Activated CD8-positive, alpha-beta memory T cell treated with anti-CD3 and anti-CD28 coated beads, Interleukin-2, amount 50 U/mL, for 24 hours (primary cell): ENCODE results near the gene ZNF524.
"Not testable (repeated sequence)": the region's sequence is repeated elsewhere in the genome, so short reads cannot be mapped to it uniquely, and the experiment has no call there.

ENCODE experiments used
- DNase-seq: peaks from one replicate; pipeline ENCODE4 v3.0.0-alpha.2; 2020; ENCODE audit errors: extremely low read depth

Gene ZNF524, protein sequence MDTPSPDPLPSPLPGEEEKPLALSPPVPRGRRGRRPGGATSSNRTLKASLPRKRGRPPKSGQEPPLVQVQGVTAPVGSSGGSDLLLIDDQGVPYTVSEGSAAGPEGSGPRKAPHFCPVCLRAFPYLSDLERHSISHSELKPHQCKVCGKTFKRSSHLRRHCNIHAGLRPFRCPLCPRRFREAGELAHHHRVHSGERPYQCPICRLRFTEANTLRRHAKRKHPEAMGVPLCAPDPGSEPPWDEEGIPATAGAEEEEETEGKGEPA

DNA sequence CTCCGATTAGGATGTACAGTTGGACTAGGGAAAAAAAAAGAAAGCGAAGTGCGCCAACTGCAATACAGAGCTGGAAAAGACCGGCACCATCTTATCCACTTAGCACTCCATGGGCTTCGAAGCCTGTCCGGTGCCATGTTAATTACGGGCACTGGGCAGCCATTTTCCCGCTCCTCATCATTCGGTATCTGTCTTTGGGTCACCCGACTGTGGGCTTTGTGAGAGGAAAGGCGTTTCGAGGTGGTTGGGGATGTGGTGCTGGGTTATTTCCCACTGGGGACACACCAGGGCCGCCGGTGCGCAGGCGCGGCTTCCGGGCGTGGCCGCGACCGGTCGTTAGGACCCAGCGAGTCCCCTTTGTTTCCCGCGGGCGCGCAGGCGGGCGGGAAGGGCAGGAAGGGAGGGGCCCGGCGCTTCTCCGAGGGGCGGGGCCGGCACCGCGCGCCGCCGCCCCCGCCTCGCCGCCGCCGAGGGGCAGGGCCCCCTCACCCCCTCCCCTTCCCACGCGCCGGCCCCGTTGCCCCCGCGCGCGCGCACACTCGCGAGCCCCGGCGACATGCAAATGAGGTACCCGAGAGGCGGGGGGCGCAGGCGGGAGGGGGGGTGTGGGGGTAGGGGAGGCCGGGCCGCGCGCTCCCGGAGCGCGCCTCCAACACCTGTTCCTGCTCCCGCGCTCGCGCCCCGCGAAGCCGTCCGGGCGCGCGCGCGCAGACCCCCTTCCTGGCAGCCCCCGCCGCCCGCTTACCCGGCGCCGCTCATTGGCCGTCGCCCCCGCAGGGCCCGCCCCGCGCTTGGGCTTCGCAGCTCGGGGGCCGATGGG lies at the start of gene ZNF524:
TSS of gene ZNF524 (plus strand) at position 447 of the 820 bp plus-strand sequence. CDS start 1,825 bp downstream, outside the sequence.
- peak; percentile 58 for DNase-seq

DNA sequence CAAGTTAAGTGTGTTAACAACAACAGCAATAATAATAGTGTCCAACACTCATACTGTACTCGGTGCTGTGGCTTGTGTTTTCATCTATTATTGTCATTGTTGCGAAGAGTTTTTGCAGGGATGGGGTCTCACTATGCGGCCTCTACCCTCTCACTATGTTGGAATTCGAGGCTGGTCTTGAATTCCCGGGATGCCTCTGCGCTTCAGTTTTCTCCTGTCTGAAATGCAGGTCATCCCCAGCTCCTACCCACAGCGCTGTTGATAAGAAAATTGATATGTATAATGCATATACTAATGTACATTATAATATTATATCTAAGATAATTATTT lies 49.8 kb upstream of the ZNF524 start:
- no peak for DNase-seq

DNA sequence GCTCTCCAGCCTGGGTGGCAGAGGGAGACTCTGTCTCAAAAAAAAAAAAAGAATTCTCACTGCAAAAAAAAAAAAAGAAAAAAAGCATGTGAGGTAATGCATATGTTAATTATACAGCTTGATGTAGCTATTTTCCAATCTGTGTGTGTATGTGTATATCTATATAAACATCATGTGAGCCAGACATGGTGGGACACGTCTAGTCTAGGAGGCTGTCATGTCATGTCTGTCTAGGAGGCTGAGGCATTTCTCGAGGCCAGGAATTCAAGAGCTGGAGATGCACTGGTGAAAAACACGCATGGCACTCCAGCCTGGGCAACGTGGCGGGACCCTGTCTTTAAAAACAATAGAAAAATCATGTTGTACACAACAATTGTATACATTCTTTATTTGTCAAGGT lies 47.9 kb upstream of the ZNF524 start:
- DNase-seq: no peak

DNA sequence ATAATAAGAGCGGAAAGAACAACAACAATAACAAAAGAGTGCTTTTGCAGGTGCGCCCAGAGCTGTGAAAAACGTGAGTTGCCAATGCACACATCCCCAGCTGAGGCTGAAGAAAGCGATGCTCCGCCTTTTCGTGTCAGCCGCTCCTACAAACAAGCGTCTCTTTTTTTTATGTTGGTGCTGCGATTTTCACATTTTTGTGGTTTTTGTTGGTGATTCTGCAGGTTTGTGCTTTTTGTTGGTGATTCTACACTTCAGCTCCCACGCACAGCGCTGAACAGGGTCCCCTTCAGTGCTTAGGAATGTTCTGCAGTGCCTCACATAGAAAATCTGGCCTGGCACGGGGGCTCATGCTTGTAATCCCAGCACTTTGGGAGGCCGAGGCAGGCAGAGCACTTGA lies 47.5 kb upstream of the ZNF524 start:
- DNase-seq: no peak

DNA sequence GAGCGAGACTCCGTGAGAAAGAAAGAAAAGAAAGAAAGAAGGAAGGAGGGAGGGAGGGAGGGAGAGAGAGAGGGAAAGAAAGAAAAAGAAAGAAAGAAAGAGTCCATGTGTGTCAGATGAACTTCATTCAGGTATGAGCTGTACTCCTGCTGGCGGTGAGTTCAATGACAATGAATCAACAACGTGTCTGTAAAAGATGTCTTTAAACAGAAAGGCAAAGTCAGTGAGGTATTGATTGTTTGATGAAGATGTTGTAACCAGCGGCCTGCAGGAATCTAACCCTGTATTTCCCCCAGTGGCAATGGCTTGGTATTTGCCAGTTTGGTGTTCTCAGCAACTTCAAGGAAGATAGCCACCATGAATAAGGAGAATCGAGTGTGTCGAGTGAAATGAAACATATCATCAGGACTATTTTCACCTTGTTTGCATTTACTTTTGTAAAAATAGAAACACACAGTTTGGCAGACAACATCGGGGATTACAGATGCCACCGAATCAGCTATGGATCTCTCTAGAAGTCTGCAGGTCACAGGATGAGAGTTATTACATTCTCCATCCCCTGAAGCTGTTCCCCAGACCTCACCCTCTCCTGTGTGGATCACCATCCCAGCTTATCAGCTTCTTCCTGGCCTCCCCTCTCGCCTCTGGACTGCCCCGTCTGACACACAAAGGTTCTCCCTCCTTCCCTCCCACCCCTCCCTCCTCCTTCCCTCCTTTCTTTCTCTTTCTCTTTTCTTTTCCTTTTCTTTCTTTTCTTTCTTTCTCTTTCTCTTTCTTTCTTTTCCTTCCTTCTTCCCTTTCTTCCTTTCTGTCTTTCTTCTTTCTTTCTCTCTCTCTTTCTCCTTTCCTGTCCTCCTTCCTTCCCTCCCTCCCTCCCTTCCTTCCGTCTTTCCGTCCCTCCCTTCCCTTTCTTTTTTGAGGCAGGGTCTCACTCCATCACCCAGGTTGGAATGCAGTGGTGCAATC lies 46.6 kb upstream of the ZNF524 start:
- no peak for DNase-seq

DNA sequence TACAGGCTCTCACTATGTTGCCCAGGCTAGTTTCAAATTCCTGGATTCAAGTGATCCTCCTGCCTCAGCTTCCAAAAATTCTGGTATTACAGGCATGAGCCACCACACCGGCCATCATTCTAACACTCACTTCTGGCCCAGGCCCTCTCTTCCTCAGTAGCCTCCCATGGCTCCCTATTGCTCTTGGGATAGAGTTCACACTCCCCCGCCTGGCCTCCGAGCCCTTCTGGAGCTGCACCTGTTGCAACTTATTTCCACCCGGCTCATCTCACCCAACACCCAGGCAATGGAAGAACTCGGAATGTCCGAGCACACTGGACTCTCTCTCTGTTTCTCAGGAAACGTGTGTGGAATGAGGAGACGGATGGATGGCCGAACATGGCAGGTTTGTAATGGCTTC lies 45.8 kb upstream of the ZNF524 start:
- no peak for DNase-seq

DNA sequence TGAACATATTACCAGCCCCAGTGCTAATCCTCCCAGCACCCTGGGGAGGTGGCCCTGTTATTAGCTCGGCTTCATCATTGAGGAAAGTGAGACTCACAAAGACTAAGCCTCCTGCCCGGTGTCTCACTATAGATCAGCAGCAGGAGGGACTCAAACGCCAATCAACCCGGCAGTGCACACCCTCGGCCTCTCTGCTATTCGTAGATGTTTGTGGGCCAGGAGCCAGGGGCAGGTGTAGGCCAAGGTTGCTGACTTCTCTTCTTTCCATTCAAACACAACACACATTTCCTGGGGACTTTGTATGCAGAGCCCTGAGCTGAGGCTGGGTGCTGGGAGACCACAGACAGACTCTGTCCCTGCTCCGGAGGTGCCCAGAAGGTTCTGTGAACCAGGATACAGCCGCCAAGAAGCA lies 45.3 kb upstream of the ZNF524 start:
- no peak for DNase-seq

DNA sequence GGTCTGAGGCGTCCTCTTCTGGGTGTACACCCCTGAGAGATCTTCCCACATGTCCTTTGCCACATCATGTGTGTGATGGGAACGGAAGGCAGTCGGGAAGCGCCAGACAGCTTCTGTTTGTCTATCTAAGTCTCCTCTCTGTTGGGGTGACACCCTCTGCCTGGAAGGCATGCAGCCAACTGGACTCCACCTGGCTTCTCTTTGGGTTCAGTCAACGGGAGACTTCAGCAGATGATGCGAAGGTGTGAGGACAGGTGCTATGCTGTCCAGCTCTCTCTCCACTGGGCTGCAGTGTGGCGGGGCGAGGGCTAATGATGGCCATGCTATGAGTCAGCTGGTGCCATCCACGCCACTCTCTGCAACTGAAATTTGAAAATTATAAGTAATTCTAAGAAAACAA lies 40.4 kb upstream of the ZNF524 start:
- no peak for DNase-seq

DNA sequence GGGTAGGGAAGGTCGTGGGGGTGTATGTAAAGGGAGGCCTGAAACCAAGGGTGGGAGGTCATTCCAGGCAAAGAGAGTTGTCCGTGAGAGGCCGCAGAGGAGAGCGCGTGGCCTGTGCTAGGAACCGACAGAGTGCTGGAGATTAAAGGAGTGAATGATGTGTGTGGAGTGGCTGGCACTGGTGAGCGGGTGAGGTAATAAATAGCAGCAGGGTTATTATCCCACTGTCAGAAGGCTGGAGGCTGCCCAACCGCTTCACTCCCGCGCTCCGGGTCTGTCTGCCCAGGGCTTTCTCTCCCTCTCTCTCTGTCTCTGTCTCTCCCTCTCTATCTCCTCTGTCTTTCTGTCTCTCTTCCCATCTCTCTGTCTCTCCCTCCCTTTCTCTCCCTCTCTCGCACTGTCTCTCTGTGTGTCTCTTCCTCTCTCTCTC lies 36.8 kb upstream of the ZNF524 start:
- DNase-seq: no peak

DNA sequence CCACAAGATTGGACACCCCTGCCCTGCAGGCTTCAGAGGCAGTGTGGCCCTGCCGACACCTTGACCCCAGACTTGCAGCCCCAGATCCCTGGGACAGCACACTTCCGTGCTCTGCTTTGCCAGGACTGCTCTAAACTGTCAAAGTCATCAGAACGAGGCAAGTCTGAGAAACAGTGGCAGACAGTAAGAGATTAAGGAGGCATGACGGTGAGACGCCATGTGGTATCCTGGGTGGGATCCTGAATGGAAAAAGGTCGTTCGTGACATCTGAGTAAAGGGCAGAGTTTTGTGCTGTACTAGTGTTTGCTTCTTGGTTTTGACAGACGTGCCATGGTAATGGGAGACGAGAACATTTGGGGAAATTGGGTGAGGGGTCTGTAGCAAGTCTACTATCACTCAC lies 33.3 kb upstream of the ZNF524 start:
- DNase-seq: no peak

DNA sequence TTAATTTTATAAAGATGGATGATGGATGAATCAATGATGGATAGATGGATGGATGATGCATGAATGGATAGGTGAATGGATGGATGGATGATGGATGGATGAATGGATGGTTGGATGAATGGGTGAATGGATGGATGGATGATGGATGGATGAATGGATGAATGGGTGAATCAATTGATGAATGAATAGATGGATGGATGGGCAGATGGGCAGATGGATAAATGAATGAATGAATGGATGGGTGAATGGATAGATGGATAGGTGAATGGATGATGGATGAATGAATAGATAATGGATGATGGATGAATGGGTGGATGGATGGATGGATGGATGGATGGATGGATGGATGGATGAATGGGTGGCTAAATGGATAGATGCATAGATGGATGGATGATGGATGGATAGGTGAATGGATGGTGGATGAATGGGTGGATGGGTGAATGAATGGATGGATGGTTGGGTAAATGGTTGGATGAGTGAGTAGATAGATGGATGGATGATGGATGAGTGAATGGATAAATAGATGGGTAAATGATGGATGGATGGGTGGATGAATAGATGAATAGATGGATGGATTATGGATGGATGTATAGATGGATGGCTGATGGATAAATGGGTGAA lies 32.3 kb upstream of the ZNF524 start:
- DNase-seq: no peak

DNA sequence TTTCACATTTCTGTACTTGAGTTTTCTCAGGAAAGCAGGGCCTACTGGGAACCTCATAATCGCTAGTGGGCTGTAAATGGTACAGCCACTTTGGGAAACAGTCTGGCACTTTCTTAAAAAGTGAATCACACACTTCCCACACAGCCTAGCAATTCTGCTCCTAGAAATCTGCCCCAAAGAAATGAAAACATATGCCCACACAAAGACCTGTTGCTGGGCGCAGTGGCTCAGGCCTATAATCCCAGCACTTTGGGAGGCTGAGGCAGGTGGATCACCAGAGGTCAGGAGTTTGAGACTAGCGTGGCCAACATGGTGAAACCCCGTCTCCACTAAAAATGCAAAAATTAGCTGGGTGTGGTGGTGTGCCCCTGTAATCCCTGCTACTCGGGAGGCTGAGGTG lies 30.6 kb upstream of the ZNF524 start:
- DNase-seq: not testable (repeated sequence)

DNA sequence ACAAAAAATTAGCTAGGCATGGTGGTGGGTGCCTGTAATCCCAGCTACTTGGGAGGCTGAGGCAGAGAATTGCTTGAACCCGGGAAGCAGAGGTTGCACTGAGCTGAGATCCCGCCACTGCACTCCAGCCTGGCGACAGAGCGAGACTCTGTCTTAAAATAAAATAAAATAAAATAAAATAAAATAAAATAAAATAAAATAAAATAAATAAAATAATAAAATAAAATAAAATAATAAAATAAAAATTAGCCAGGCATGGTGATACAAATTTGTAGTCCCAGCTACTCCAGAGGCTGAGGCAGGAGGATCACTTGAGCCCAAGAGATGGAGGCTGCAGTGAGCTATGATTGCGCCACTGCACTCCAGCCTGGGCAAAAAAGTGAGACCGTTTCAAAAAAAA lies 26.2 kb upstream of the ZNF524 start:
- DNase-seq: not testable (repeated sequence)

DNA sequence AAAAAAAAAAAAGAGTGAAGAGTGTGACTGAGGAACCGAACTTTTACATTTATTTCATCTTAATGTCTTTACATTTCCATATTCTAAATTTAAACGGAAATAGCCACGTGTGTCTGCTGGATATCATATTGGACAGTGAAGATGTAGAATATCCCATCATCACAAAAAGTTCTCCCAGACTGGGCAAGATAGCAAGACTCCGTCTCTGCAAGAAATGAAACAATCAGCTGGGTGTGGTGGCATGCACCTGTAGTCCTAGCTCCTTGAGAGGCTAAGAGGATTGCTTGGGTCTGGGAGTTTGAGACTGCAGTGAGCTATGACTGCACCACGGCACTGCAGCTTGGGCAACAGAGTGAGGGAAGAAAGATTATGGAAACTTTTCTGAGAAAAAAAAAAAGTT lies 23.3 kb upstream of the ZNF524 start:
- DNase-seq: no peak

DNA sequence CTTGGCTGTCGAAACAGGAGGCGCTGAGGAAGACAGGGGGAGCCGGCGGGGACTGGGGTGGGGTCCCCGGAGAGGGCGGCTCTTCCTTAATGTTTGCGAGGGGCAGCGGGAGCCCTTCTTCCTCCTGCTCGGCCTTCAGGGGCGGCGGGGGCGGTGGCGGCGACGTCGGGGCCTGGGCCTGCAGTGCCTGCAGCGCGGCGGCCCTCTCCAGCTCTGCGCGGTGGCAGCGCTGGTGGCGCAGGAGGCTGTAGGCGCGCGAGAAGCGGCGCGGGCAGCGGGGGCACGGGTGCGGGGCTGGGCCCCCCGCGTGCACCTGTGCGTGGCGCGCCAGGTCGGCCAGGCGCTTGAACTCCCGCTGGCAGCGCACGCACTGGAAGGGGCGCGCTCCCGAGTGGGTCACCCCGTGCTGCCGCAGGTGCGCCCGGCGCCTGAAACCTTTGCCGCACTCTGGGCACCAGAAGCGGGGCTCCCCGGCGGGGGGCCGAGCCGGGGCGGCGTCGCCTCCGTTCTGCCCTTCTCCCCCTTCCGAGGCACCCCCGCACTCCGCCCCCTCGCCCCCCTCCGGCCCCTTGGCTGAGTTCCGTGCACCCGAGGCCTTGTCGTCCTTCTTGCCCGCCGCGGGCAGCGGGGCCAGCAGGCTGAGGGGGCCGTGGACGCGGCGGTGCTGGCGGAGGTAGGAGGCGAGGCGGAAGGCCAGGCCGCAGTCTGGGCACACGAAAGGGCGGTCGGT lies 21.9 kb upstream of the ZNF524 start:
- DNase-seq: no peak

DNA sequence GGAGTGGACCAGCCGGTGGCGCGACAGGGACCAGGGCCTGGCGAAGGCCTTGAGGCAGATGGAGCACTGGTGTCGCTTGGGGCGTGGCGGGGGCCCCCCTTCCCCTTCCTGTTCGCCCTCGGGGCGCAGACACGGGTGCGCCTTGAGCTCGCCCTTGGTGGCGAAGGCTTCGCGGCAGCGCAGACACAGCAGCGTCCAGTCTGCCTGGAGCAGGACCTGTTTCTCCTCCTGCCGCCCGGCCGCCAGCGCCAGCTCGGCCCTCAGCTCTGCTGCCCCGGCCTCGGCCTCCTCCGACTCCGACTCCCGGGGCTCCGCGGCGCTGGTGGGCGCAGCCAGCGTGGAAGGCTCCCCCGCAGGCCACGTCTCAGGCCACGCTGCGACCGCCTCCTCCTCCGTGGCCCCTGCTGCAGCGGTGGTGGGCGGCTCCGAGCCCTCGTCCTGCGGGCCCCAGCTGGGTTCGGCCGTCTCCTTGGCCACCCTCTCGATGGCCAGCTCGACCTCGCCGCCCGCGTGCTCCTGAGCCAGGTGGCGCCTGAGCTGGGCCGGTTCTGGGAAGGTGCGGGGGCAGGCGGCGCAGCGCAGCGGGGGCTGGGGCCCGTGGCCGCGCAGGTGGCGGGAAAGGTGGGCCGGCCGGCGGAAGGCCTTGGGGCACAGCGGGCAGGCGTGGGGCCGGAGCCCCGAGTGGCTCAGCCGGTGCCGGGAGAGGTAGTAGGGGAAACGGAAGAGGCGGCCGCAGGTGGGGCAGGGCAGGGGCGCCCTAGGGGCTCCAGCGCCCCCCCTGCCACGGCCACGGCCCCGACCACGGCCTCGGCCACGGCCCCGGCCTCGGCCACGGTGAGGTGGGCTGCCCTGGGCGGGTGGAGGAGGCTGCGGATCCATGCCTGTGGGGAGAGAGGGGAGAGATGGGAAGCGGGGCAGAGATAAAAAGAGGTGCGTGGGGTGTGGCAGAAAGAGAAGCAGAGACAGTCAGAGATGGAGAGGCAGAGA lies 21.0 kb upstream of the ZNF524 start:
- DNase-seq: no peak

DNA sequence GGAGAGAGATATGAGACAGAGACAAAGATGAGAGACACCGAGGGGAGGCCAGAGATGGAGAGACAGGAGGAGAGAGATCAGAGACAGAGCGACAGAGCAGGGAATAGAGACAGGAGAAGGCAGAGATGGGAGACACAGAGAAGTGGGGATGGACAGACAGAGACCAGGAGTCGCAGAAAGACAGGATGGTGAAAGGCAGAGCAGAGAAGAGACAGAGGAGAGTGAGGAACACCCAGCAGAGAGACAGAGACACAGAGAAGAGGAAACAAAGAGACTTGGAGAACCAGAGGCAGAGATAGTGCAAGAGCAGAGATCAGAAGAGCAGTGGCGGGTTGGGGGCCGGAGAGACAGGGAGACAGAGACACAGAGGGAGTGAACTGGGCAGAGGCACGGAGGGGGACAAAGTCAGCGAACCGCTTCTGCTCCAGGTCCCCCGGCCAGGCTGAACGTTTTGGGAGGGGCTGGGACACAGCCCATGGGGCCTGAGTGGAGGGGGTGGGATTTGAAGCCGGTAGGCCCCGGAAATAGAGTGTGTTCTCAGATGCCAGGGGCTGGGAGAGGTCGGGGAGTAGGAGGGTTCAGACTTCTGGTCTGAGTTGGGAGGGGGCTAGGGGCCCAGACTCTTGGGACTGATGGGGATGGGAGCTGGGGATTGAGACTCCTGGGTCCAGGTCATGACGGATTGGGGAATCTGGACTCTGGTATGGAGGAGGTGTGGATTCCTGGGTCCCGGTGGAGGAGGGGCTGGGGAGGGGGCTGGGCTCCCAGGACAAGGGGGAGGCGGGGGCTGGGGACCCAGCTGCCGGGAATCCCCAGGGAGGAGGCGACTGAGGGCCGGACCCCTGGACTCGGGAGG lies 20.1 kb upstream of the ZNF524 start:
- no peak for DNase-seq

DNA sequence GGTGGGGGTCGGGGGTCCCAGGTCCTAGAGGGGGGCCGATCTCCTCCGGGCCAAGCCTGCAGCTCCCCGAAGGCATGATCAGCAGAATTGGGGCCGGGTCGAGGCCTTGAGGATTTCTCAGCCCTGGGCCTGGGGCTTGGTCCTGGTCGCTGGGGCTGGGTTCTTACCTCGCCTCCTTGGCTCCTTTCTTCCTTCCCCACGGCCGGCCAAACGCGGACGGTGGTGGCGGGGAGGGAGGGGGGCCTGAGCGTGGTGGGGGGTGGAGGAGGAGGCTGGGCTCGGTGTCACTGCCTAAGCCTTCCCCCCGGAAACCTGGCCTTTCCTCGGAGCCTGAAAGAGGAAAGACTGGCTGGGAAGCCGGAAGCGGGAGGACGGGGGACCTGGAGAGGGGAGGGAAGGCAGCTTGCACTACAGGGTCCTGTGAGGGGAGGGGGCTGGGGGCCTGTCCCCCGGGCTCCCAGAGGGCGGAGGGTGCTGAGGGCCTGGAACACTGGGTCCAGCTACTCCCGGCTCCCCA lies 19.4 kb upstream of the ZNF524 start, which contains the start of gene ZNF579:
TSS of gene ZNF579 (minus strand) at position 221 of the 517 bp plus-strand sequence. CDS start 1,209 bp downstream, outside the sequence.
- peak; percentile 57 for DNase-seq
